ENCODE results near the gene COBLL1. TPM values are rescaled to one million over a fixed set of nuclear protein-coding genes. Genes with fewer than 3 reads are reported as not detected.

Gene COBLL1
- total RNA-seq, 1 donor, result 13.4 TPM

- no peak for TF ChIP-seq CTCF (IDR thresholded peaks at IDR 0.05; ENCODE audit: insufficient read depth, low read depth, low read length)
- H3K4me3 ChIP-seq (ENCODE audit: low read depth, low read length), result no peak overlapping the region
- no peak for DNase-seq (ENCODE audit: low read depth)
These were observed 85.7 kb downstream of the COBLL1 start for GRCh38 chr2:164755952-164756351.

GRCh38 chr2:164754157-164755093, 87.2 kb downstream of the COBLL1 start:
- DNase-seq (ENCODE audit: low read depth), result no peak
- no peak for TF ChIP-seq CTCF (IDR thresholded peaks at IDR 0.05; ENCODE audit: insufficient read depth, low read depth, low read length)
- no peak overlapping the region for H3K4me3 ChIP-seq (ENCODE audit: low read depth, low read length)

DNA sequence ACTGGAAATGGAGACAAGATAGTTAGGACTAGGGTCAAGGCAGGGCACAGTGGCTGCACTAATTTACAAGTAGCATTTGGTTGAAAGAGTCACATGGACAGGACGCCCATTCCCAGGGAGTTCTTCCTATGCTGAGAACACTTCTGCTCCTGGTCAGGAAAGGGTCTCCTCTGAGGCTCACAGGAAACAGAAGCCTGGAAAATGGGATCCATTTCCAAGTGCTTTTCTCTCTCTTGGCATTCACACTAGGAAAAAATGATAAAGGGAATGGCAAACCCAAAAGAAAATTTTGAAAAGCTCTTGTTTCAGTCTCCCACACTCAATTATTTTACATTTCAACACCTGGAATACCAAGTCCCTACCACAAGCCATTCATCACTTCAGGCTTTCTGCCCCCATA, 88.7 kb downstream of the COBLL1 start:
- no peak overlapping the region for H3K4me3 ChIP-seq (ENCODE audit: low read depth, low read length)
- TF ChIP-seq CTCF (IDR thresholded peaks at IDR 0.05; ENCODE audit: insufficient read depth, low read depth, low read length), result no peak
- DNase-seq (ENCODE audit: low read depth), result no peak

DNA sequence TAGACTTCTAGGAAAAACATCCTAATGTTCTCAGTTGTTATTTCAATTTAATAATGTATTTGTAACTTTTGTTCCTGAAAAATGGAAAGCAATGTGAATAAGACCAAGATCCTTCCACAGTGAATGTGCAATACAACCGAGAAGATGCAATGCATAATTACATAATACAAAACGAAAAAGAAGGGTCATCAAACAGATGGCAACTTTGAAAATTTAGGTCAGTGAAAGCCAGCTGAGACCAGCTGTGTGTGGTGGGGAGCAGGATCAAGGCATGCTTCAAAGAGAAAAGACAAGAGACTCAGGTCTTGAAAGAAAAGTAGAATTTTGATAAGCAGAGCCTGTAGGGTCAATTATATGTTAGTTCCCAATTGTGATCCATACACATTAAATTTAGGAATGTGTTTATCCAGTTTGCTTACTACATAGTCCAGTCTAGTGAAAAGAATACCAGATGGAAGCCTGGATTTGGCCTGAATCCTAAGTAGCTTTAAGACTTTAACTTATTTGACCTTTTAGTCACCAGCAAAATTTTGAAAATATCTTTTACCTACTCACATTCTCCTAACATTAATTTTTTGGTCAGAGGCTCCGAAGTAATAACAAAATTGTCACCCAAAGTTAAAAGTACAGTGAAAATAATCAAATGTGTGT, 93.7 kb downstream of the COBLL1 start:
- H3K4me3 ChIP-seq (ENCODE audit: low read depth, low read length), result no peak overlapping the region
- DNase-seq (ENCODE audit: low read depth), result peak; percentile 21
- no peak for TF ChIP-seq CTCF (IDR thresholded peaks at IDR 0.05; ENCODE audit: insufficient read depth, low read depth, low read length)

GRCh38 chr2:164747140-164747539, 94.5 kb downstream of the COBLL1 start:
- DNase-seq (ENCODE audit: low read depth), result no peak
- no peak for TF ChIP-seq CTCF (IDR thresholded peaks at IDR 0.05; ENCODE audit: insufficient read depth, low read depth, low read length)
- H3K4me3 ChIP-seq (ENCODE audit: low read depth, low read length), result no peak overlapping the region

DNA sequence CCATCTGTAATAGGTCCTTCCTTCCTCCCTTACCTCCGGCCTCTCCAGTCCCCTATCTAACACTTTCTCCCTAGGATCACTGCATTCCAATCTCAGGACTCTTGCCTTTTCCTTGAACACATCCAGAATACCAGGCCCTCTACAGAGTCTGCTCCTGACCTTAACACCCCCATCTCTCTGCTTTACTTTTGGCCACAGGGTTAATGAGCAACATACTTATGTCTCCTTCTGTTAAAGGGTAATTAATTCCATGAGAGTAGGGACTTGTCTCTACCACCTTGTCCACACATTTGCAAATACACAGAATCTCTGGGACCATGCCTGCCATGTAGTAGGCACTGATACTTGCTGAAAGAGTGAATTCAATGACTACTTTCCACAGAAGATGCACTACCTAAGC, 94.9 kb downstream of the COBLL1 start:
- DNase-seq (ENCODE audit: low read depth), result no peak
- TF ChIP-seq CTCF (IDR thresholded peaks at IDR 0.05; ENCODE audit: insufficient read depth, low read depth, low read length), result no peak
- H3K4me3 ChIP-seq (ENCODE audit: low read depth, low read length), result no peak overlapping the region

Data from fibroblast of villous mesenchyme (primary cell).